Measurements from ENCODE around the gene PCID2.

- TF ChIP-seq POLR2A (IDR thresholded peaks at IDR 0.05), result no peak
- TF ChIP-seq, protein P1, sequence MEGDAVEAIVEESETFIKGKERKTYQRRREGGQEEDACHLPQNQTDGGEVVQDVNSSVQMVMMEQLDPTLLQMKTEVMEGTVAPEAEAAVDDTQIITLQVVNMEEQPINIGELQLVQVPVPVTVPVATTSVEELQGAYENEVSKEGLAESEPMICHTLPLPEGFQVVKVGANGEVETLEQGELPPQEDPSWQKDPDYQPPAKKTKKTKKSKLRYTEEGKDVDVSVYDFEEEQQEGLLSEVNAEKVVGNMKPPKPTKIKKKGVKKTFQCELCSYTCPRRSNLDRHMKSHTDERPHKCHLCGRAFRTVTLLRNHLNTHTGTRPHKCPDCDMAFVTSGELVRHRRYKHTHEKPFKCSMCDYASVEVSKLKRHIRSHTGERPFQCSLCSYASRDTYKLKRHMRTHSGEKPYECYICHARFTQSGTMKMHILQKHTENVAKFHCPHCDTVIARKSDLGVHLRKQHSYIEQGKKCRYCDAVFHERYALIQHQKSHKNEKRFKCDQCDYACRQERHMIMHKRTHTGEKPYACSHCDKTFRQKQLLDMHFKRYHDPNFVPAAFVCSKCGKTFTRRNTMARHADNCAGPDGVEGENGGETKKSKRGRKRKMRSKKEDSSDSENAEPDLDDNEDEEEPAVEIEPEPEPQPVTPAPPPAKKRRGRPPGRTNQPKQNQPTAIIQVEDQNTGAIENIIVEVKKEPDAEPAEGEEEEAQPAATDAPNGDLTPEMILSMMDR (IDR thresholded peaks at IDR 0.05), result no peak
- no peak for TF ChIP-seq POLR2AphosphoS5 (IDR thresholded peaks at IDR 0.05; ENCODE audit: insufficient read depth in 1 of 2, low read depth in 1 of 2)
Observed at GRCh38 chr13:113155982-113156655, 52.4 kb downstream of the PCID2 start.
